ENCODE results near the gene AUNIP. TPM values are rescaled to one million over a fixed set of nuclear protein-coding genes. Genes with fewer than 3 reads are reported as not detected.

AUNIP gene
- polyA plus RNA-seq, 3 donors, result 0.19 to 0.44 (median 0.44) TPM

- whole genome bisulfite sequencing (ENCODE audit: insufficient coverage), result 87% methylated on average over 7 of the region's 9 CpGs
- H3K9me3 Mint-ChIP-seq, result peaks cover 0 to 4% (median 0%) of the 10 kb centered on the region in 7 donors
- H3K4me1 ChIP-seq (ENCODE audit: control insufficient read depth in 1 of 2, insufficient read depth in 2 of 2, low read length in 2 of 2), result no peaks in the 10 kb centered on the region
- peaks cover 1 to 2% (median 2%) of the 10 kb centered on the region in 3 donors for H3K27me3 Mint-ChIP-seq (ENCODE audit: low read depth in 3 of 3)
- no peaks in the 10 kb centered on the region for H3K27me3 ChIP-seq (ENCODE audit: control insufficient read depth in 2 of 2, insufficient read depth in 2 of 2, low read length in 2 of 2)
- peaks cover 28 to 41% of the 10 kb centered on the region in 2 donors for H3K36me3 Mint-ChIP-seq
- H2AFZ ChIP-seq (ENCODE audit: insufficient read depth, low read depth, low read length, poor library complexity, severe bottlenecking), result no peak overlapping the region
- no peak overlapping the region for H3K4me2 ChIP-seq (replicated peaks; ENCODE audit: extremely low read depth, low read length, poor library complexity, severe bottlenecking)
- H3K4me3 Mint-ChIP-seq, result no peak overlapping the region
- no peaks in the 10 kb centered on the region for H3K9me3 ChIP-seq (replicated peaks in 1 of 2; ENCODE audit: control insufficient read depth in 1 of 2, insufficient read depth in 1 of 2, low read length in 2 of 2)
- H3K79me2 ChIP-seq (ENCODE audit: insufficient read depth, low read length), result no peaks in the 10 kb centered on the region
- intact Hi-C loops (cut with micrococcal nuclease), result no loop called here
- H3K4me1 Mint-ChIP-seq, result no peaks in the 10 kb centered on the region
- no peak overlapping the region for H3K27ac ChIP-seq (ENCODE audit: low read depth in 1 of 2, low read length in 2 of 2)
- H3K4me3 ChIP-seq (replicated peaks in 1 of 3; ENCODE audit: low read depth in 2 of 3, low read length in 3 of 3), result no peak overlapping the region
- no peaks in the 10 kb centered on the region for H4K20me1 ChIP-seq (ENCODE audit: insufficient read depth, low read length)
- peak overlapping the region in 1 of 7 donors; percentile 5 for H3K27ac Mint-ChIP-seq
- no peak for TF ChIP-seq CTCF (IDR thresholded peaks at IDR 0.05)
- H3K36me3 ChIP-seq (replicated peaks in 1 of 2; ENCODE audit: control insufficient read depth in 1 of 2, insufficient read depth in 2 of 2, low read length in 2 of 2), result peaks cover 12 to 35% of the 10 kb centered on the region in 2 donors
- no peak overlapping the region for H3K9ac ChIP-seq (ENCODE audit: insufficient read depth, low read length, poor library complexity, severe bottlenecking)
- no peak for DNase-seq
Observed at GRCh38 chr1:25784575-25785051, 74.6 kb downstream of the AUNIP start.

Small RNAs within 50 kb of the gene (small RNA-seq; reads per million reads assigned to genes)
- gene AL033528.1 (ENCODE audit: insufficient read length, low read depth), result not detected
- not detected for gene RF00019 (ENCODE audit: insufficient read length, low read depth)
- not detected for gene SNRPFP2 (ENCODE audit: insufficient read length, low read depth)

Other genes with a start within 250 kb of the AUNIP start
- 1 to 10 TPM; 1.2 to 7.2 (median 1.7) TPM for gene MAN1C1, start 242.7 kb downstream of the AUNIP start, polyA plus RNA-seq
- 10 to 100 TPM in 1 of 3 donors, 1 to 10 TPM in 2; 1.5 to 31.5 (median 3.5) TPM for gene SELENON, start 59.3 kb downstream of the AUNIP start, polyA plus RNA-seq
- gene MTFR1L, start 39.5 kb downstream of the AUNIP start, polyA plus RNA-seq, result 10 to 100 TPM; 67.3 to 73.5 (median 69.9) TPM
- 10 to 100 TPM in 1 of 3 donors, 1 to 10 TPM in 1, under 1 TPM in 1; 0.92 to 13.3 (median 1.0) TPM for gene PAQR7, start 16.3 kb upstream of the AUNIP start, polyA plus RNA-seq
- gene STMN1, start 47.0 kb upstream of the AUNIP start, polyA plus RNA-seq, result 1 to 10 TPM; 1.5 to 8.1 (median 3.5) TPM
- 1 to 10 TPM; 6.4 to 9.2 (median 6.8) TPM for gene PAFAH2, start 138.6 kb upstream of the AUNIP start, polyA plus RNA-seq
- gene EXTL1, start 162.3 kb upstream of the AUNIP start, polyA plus RNA-seq, result not detected
- not detected for gene SLC30A2, start 186.7 kb upstream of the AUNIP start, polyA plus RNA-seq
- under 1 TPM in 1 of 3 donors, not detected in 2; 0.09 TPM for gene TRIM63, start 208.2 kb upstream of the AUNIP start, polyA plus RNA-seq